CD4-positive, CD25-positive, alpha-beta regulatory T cell (primary cell): Measurements from ENCODE around the gene RNF223. TPM values are rescaled to one million over a fixed set of nuclear protein-coding genes. Genes with fewer than 3 reads are reported as not detected.

Experiments
- ATAC-seq, 2 donors: fragments of 150-1000 bp; cut with Tn5 transposase; one replicate each; pipeline ENCODE4 v1.10.0; 2021; ENCODE audit warnings: low read depth in 2 of 2, moderate number of reproducible peaks in 2 of 2, moderate library complexity in 1 of 2
- DNase-seq, 3 donors: peaks; one replicate each; pipeline versions ENCODE4 v3.0.0 to v3.0.0-alpha.2; 2012 to 2022; ENCODE audit warnings: mixed read lengths in 1 of 3
- H3K27ac ChIP-seq: one replicate; pipeline ENCODE4 v1.7.0; 2013; ENCODE audit warnings: mild to moderate bottlenecking, low read length; ENCODE audit not compliant: insufficient read depth, poor library complexity, severe bottlenecking
- H3K27me3 ChIP-seq: one replicate; pipeline ENCODE4 v1.7.0; 2013; ENCODE audit warnings: low read length; ENCODE audit not compliant: control insufficient read depth, insufficient read depth
- H3K36me3 ChIP-seq: one replicate; pipeline ENCODE4 v1.7.0; 2013; ENCODE audit warnings: mild to moderate bottlenecking, low read length, moderate library complexity; ENCODE audit not compliant: control insufficient read depth, insufficient read depth
- H3K4me1 ChIP-seq: 2 replicates; pipeline ENCODE4 v1.7.0; 2013; ENCODE audit warnings: mild to moderate bottlenecking, low read length; ENCODE audit not compliant: insufficient read depth, control insufficient read depth, poor library complexity, severe bottlenecking
- H3K4me3 ChIP-seq: one replicate; pipeline ENCODE4 v1.7.0; 2013; ENCODE audit warnings: low read depth, mild to moderate bottlenecking, low read length, moderate library complexity
- H3K9me3 ChIP-seq, 2 experiments: 1 replicate in 1 of 2; 2 replicates in 1 of 2; pipeline ENCODE4 v1.7.0; 2013; ENCODE audit warnings: low read length in 2 of 2, mild to moderate bottlenecking in 1 of 2, moderate library complexity in 1 of 2; ENCODE audit not compliant: control insufficient read depth in 2 of 2
- H3K27ac Mint-ChIP-seq, 3 donors: one replicate each; pipeline ENCODE4 v1.8.0; 2020 to 2022; ENCODE audit warnings: mild to moderate bottlenecking in 3 of 3, mixed read lengths in 3 of 3, moderate library complexity in 2 of 3
- H3K27me3 Mint-ChIP-seq: one replicate; pipeline ENCODE4 v1.8.0; 2022; ENCODE audit warnings: mild to moderate bottlenecking, mixed read lengths
- H3K36me3 Mint-ChIP-seq: one replicate; pipeline ENCODE4 v1.8.0; 2020; ENCODE audit warnings: mixed read lengths
- H3K4me1 Mint-ChIP-seq, 4 donors: one replicate each; pipeline ENCODE4 v1.8.0; 2020 to 2022; ENCODE audit warnings: mixed read lengths in 4 of 4, mild to moderate bottlenecking in 1 of 4
- H3K4me3 Mint-ChIP-seq, 4 donors: one replicate each; pipeline ENCODE4 v1.8.0; 2020 to 2022; ENCODE audit warnings: mild to moderate bottlenecking in 4 of 4, mixed read lengths in 4 of 4, moderate library complexity in 3 of 4
- H3K9me3 Mint-ChIP-seq, 7 donors: one replicate each; pipeline ENCODE4 v1.8.0; 2020 to 2022; ENCODE audit warnings: mixed read lengths in 7 of 7, mild to moderate bottlenecking in 3 of 7, moderate library complexity in 2 of 7
- polyA plus RNA-seq, 4 donors: library from polyadenylated mRNA; unstranded; fragments of 300-500 nt; fragmentation: Illumina TruSeq; gene quantifications; one replicate each; pipeline ENCODE4 v1.2.3, GENCODE V29; 2021
- total RNA-seq: library from RNA; stranded (reverse); gene quantifications from one replicate; pipeline ENCODE4 v1.2.3, GENCODE V29; 2022

The RNF223 gene
- total and polyA plus RNA-seq, 5 donors from 2014 or later = not detected

DNA sequence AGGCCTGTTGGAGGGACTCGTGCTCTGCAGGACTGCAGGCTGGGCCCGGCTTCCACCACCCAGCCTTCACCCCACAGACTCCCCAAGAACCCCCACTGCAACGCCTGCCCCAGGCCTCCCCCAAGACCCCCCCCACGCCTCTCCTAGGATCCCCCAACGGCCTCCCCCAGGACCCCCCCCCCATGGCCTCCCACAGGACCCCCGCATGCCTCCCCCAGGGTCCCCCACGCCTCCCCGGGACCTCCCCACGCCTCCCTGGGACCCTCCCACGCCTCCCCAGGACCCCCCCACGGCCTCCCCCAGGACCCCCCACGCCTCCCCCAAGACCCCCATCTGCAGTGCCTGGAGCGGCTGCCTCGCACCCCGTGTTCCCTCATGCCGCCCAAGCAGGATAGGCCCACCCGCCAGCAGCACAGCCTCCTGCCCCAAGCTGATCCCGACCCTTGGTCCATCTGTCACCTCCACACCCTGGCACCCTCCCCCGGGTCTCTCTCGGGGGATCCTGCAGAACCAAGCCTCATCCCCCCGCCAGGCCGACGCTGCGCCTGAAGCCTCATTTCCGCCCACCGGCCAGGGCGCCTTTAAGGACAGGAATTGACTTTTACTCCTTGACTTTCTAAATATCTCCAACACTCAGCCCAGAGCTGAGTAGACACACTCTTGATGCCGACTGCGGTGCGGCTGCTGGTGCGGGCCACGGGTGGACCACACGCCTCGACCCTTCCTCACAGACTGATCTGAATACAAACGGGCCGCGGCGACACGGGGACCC, 14.1 kb upstream of the RNF223 start:
- no peaks in the 10 kb centered on the region for H3K27me3 Mint-ChIP-seq
- no peak for ATAC-seq
- Histone ChIP-seq H3K27ac (no peak overlapping the region), H3K36me3 (no peaks in the 10 kb centered on the region), H3K4me1 (no peaks in the 10 kb centered on the region), H3K4me3 (no peak overlapping the region), H3K9me3 (no peaks in the 10 kb centered on the region), H3K27me3 (no peaks in the 10 kb centered on the region)
- no peaks in the 10 kb centered on the region for H3K9me3 Mint-ChIP-seq
- no peak for DNase-seq
- peak overlapping the region in 1 of 3 donors; percentile 71 for H3K27ac Mint-ChIP-seq
- no peaks in the 10 kb centered on the region for H3K36me3 Mint-ChIP-seq
- H3K4me1 Mint-ChIP-seq = peaks cover 0 to 2% (median 0%) of the 10 kb centered on the region in 4 donors
- no peak overlapping the region for H3K4me3 Mint-ChIP-seq

DNA sequence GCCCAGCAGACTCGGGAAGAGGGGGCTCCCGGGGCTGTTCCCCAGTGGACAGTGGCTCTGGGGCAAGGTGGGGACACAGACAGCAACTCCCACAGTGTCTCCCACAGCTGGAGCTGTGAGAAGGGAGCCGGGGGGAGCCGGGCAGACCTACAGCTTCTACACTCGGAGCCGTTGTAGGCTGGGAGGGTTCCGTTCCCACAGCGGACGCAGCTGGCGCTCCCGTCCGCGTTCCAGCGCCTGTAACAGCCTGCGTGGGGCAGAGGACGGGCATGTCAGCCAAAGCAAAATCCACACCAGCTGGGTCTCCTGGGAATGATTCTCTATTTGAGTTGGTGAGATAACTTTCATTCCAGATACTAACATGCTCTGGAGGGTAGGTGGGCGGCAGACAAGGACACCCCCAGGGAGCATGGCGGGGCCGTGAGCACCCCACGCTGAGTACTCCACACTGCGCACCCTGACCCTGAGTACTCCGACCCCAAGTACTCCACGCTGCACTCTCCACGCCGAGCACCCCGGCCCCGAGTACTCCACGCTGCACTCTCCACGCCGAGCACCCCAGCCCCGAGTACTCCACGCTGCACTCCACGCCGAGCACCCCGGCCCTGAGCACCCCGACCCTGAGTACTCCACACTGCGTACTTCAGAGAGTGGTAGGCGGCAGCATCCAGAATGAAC, 13.4 kb upstream of the RNF223 start:
- H3K36me3 Mint-ChIP-seq = no peaks in the 10 kb centered on the region
- H3K4me3 ChIP-seq = no peak overlapping the region
- H3K27ac Mint-ChIP-seq = no peak overlapping the region
- H3K4me3 Mint-ChIP-seq = no peak overlapping the region
- H3K4me1 Mint-ChIP-seq = peaks cover 0 to 2% (median 0%) of the 10 kb centered on the region in 4 donors
- DNase-seq = no peak
- H3K27me3 ChIP-seq = no peaks in the 10 kb centered on the region
- H3K27ac ChIP-seq = no peak overlapping the region
- no peaks in the 10 kb centered on the region for H3K36me3 ChIP-seq
- no peaks in the 10 kb centered on the region for H3K9me3 Mint-ChIP-seq
- H3K4me1 ChIP-seq = no peaks in the 10 kb centered on the region
- H3K27me3 Mint-ChIP-seq = no peaks in the 10 kb centered on the region
- ATAC-seq = no peak
- H3K9me3 ChIP-seq = no peaks in the 10 kb centered on the region

DNA sequence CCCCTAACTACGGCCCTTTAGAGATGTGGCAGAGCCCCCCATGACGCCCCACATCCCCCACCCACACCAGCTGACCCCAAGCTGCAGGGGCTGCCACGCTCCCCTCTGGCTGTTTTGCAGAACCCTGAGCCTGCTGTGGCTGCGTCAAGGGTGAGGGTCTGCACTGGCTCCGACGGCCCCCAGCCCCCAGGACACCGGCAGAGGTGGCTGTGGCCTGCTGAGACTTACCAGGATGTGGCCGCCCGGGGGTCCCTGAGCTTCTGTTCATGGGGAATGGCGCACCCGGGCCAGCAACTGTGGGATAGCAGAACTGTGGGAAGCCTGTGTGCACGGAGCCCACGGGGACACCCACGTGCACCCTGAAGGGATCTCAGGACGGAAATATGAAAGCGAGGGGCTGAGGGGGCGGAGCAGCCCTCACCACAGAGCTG, 12.8 kb upstream of the RNF223 start:
- Histone ChIP-seq H3K9me3 (no peaks in the 10 kb centered on the region), H3K36me3 (no peaks in the 10 kb centered on the region), H3K27ac (no peak overlapping the region), H3K4me1 (no peaks in the 10 kb centered on the region), H3K27me3 (no peaks in the 10 kb centered on the region), H3K4me3 (no peak overlapping the region)
- Mint-ChIP-seq H3K27me3 (no peaks in the 10 kb centered on the region), H3K36me3 (no peaks in the 10 kb centered on the region), H3K9me3 (no peaks in the 10 kb centered on the region), H3K4me3 (no peak overlapping the region), H3K27ac (no peak overlapping the region), H3K4me1 (peaks cover 0 to 2% (median 0%) of the 10 kb centered on the region in 4 donors)
- DNase-seq (no peak), ATAC-seq (no peak)

DNA sequence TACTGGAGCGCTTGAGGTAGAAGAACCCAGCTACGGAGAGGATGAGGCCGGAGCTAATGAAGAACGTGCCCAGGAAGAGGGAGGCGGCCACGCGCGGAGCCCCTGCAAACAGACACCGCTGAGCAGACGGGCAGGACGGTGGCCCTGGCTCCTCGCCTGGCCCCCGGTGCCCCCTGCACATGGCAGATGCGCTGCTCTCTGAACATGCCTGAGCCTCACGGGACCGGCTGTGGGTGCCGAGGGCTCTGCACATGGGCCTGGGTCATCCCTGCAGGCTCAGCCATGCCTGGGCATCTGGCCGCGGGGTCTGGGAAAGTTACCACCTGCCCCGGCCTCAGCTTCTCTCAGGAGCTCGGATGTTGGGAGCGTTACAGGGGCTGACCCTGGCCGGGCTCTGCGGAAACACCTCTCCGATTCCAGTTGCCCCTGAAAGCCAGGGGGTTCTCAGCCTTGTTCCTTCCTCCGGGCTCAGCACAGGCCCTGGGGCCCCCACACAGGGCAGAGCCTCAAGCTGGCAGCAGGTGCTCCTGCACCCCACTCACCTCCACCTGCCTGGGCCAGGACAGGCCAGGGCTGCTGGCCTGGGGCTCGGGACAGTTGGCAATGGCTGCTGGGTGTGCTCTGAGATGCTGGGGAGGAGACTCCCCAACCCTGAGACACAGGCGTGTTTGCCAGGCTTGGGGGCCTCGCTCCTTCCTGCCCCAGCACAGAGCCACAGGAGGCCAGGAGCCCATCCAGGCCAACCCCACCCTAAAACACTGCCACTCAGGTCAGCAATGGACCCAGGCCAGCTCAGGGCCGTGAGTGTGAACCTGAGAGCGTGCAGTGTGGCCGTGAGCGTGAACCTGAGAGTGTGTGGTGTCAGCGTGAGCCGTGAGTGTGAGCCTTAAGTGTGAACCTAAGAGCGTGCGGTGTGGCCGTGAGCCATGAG, 12.1 kb upstream of the RNF223 start:
- Histone ChIP-seq H3K4me3 (no peak overlapping the region), H3K27me3 (no peaks in the 10 kb centered on the region), H3K36me3 (no peaks in the 10 kb centered on the region), H3K4me1 (no peaks in the 10 kb centered on the region), H3K27ac (no peak overlapping the region), H3K9me3 (no peaks in the 10 kb centered on the region)
- DNase-seq (no peak), ATAC-seq (no peak)
- Mint-ChIP-seq H3K27ac (no peak overlapping the region), H3K4me3 (no peak overlapping the region), H3K36me3 (no peaks in the 10 kb centered on the region), H3K9me3 (no peaks in the 10 kb centered on the region), H3K4me1 (peaks cover 0 to 2% (median 0%) of the 10 kb centered on the region in 4 donors), H3K27me3 (no peaks in the 10 kb centered on the region)

DNA sequence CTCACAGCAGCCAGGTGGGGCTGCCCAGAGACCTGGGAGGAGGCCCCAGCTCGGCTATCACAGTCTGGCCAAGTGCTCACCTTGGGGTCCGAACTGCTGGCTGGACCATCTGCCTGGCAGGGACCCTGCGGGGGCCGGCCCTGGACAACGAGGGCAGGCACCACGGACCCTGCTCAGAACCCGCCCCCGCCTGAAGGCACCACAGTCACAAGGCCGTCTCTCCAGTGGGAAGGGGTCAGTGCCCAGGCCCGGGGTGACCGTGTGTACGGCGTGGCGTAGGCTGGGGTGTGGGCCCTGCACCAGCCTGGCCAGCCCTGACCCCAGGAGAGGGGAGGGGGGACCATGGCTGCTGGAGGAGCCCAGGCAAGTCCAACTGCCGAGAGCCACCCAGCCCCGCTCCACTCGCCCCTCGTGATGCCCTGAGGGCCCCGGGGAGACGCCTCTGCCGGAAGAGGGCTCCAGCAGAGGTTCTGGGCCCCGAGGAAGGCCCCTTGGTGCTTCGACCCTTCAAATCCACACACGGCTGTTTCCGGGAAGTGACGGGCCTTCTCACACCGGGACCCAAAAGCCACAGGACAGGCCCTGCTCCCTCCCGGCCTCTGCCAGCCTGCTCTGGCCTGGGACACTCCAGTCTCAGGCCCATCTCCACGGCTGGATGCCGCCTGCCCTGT, 11.2 kb upstream of the RNF223 start:
- no peaks in the 10 kb centered on the region for H3K27me3 ChIP-seq
- Mint-ChIP-seq H3K4me3 (no peak overlapping the region), H3K4me1 (peaks cover 0 to 2% (median 0%) of the 10 kb centered on the region in 4 donors), H3K27me3 (no peaks in the 10 kb centered on the region), H3K27ac (no peak overlapping the region), H3K36me3 (no peaks in the 10 kb centered on the region), H3K9me3 (no peaks in the 10 kb centered on the region)
- H3K36me3 ChIP-seq = no peaks in the 10 kb centered on the region
- H3K4me1 ChIP-seq = peaks cover 1% of the 10 kb centered on the region
- no peak overlapping the region for H3K4me3 ChIP-seq
- no peak overlapping the region for H3K27ac ChIP-seq
- H3K9me3 ChIP-seq = no peaks in the 10 kb centered on the region
- no peak for ATAC-seq
- DNase-seq = no peak

DNA sequence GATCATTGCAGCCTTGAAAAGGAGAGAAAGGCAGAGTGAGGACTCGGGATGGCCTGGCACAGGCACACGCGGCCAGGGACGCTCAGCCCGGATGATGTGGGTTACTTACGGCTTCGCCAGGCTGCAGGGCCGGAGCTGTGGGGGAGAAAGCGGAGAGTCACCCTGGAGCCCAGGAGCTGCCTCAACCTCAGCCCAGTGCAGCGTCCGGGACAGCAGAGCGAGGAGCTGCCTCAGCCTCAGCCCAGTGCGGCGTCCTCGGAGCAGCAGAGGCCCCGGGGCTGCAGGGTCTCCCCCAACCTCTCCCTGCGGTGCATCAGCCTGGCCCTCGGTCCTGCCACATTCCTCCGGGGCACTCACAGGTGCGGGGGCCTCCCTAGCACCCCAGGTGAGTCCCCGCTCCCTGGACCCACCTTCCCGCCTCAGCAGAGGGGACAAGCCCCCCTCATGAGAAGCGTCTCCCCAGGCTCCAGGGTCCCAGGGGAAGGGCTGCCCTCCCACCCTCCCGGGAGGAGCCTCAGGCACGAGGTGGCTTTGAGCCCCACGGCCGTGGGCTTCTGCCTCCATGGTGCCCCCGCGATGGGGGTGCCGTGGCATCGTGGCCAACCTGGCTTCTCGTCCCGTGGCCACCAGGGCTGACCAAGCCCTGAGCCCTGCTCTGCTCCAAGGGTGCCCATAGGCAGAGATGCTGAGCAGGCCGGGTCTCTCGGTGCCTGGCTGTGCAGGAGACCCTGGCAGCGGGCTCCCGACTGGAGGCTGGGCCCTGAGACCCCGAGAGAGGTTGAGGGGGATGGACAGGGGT, 10.5 kb upstream of the RNF223 start:
- no peak overlapping the region for H3K27ac ChIP-seq
- Mint-ChIP-seq H3K4me1 (peaks cover 0 to 2% (median under 1%) of the 10 kb centered on the region in 4 donors), H3K9me3 (no peaks in the 10 kb centered on the region), H3K27me3 (no peaks in the 10 kb centered on the region), H3K27ac (no peak overlapping the region), H3K4me3 (no peak overlapping the region), H3K36me3 (no peaks in the 10 kb centered on the region)
- DNase-seq (no peak), ATAC-seq (no peak)
- no peaks in the 10 kb centered on the region for H3K27me3 ChIP-seq
- H3K9me3 ChIP-seq = no peaks in the 10 kb centered on the region
- peaks cover 9% of the 10 kb centered on the region for H3K4me1 ChIP-seq
- no peak overlapping the region for H3K4me3 ChIP-seq
- H3K36me3 ChIP-seq = no peaks in the 10 kb centered on the region
